Type B pancreatic cell (in vitro differentiated cells): ENCODE measurements around the gene ATF7IP. TPM values are rescaled to one million over a fixed set of nuclear protein-coding genes. Genes with fewer than 3 reads are reported as not detected.
A peak's percentile ranks its signal among the peaks of the same experiment; 100 is the strongest.
"Not testable (repeated sequence)": the region's sequence is repeated elsewhere in the genome, so short reads cannot be mapped to it uniquely, and the experiment has no call there.

ENCODE experiments used
- DNase-seq: peaks from one replicate; pipeline ENCODE4 v3.0.0; 2021; ENCODE audit warnings: mixed read lengths; ENCODE audit not compliant: unreplicated experiment; ENCODE audit errors: extremely low spot score
- H3K27ac Mint-ChIP-seq: 2 replicates; pipeline ENCODE4 v1.8.0; 2021; ENCODE audit warnings: mild to moderate bottlenecking, mixed read lengths
- H3K27me3 Mint-ChIP-seq: 2 replicates; pipeline ENCODE4 v1.8.0; 2021; ENCODE audit warnings: mixed read lengths
- H3K36me3 Mint-ChIP-seq: 2 replicates; pipeline ENCODE4 v1.8.0; 2021; ENCODE audit warnings: mixed read lengths
- H3K4me1 Mint-ChIP-seq: one replicate; pipeline ENCODE4 v1.8.0; 2021; ENCODE audit warnings: mixed read lengths; ENCODE audit not compliant: unreplicated experiment
- H3K4me3 Mint-ChIP-seq: 2 replicates; pipeline ENCODE4 v1.8.0; 2021; ENCODE audit warnings: mild to moderate bottlenecking, mixed read lengths
- H3K9me3 Mint-ChIP-seq: 2 replicates; pipeline ENCODE4 v1.8.0; 2021; ENCODE audit warnings: mixed read lengths
- total RNA-seq: library from RNA; stranded (reverse); gene quantifications from 2 replicates; pipeline ENCODE4 v1.2.1, GENCODE V29; 2021; ENCODE audit warnings: low replicate concordance
- TF ChIP-seq, protein P1 (sequence below): fragments of 200-600 bp; sonication (generic); conservative IDR thresholded peaks from 2 replicates; pipeline ENCODE4 v1.5.0; 2021; ENCODE audit warnings: antibody characterized with exemption, mild to moderate bottlenecking

The ATF7IP gene
- total RNA-seq, 1 donor from 2014 or later, result 102 TPM

DNA sequence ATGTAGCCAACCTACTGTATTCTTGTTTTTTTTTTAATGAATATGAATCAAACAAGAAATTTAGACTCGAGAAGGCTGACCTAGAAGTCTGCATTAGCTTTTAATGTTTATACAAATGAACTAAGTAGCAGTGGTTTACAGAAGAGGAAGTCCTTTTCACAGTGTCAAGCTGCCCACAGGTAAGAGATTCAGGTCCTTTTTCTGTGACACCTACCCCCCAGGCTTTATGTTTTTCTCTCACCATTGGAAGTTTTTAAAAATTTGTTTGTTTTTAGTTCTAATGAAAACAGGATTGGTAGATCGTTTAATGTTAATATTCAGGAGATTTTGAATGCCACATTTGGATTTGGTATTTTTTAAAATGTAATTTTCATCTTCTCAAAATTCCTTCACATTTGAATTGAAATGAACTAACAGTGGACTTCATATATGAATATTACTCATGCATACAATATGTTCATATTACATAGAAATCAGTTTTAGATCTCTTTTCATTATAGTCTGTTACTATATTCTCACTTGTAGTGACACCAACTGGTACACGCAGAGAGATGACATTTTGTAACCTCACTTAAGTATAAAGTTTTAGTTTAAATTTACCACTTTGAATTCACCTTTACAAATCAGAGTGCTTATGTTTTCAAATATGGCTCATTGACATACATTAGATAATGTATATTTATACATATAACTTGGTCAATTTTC, 29.7 kb downstream of the ATF7IP start:
- no peak for DNase-seq
- Mint-ChIP-seq H3K9me3 (peaks cover 11% of the 10 kb centered on the region), H3K36me3 (peaks cover 61% of the 10 kb centered on the region), H3K27ac (no peak overlapping the region), H3K4me3 (no peak overlapping the region), H3K27me3 (no peaks in the 10 kb centered on the region), H3K4me1 (no peaks in the 10 kb centered on the region)
- TF ChIP-seq, protein P1, sequence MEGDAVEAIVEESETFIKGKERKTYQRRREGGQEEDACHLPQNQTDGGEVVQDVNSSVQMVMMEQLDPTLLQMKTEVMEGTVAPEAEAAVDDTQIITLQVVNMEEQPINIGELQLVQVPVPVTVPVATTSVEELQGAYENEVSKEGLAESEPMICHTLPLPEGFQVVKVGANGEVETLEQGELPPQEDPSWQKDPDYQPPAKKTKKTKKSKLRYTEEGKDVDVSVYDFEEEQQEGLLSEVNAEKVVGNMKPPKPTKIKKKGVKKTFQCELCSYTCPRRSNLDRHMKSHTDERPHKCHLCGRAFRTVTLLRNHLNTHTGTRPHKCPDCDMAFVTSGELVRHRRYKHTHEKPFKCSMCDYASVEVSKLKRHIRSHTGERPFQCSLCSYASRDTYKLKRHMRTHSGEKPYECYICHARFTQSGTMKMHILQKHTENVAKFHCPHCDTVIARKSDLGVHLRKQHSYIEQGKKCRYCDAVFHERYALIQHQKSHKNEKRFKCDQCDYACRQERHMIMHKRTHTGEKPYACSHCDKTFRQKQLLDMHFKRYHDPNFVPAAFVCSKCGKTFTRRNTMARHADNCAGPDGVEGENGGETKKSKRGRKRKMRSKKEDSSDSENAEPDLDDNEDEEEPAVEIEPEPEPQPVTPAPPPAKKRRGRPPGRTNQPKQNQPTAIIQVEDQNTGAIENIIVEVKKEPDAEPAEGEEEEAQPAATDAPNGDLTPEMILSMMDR, result no peak

- no peak for DNase-seq
- H3K9me3 Mint-ChIP-seq, result peaks cover 11% of the 10 kb centered on the region
Observed at GRCh38 chr12:14396071-14396470, 30.6 kb downstream of the ATF7IP start.

DNA sequence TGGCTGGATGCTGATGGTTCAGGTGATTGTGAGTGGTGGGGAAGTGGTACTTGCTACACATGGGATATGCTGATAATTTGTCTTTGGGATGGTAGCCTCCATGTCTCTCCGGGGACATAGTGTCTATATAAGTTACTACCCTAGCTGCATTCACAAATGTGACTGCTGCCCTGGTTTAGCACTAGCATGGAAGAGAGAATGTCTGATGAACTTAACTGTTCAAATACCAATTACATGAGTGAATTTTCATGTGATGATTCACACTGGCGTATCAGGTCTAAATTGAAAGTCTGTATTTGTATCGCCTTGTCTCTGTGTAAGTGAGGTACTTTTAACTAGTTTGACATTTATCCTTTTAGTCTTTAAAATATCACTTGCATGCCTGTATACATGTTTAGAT, 34.4 kb downstream of the ATF7IP start:
- TF ChIP-seq, protein P1, result no peak
- H3K9me3 Mint-ChIP-seq, result peaks cover 7% of the 10 kb centered on the region
- DNase-seq, result no peak
- peaks cover 10% of the 10 kb centered on the region for H3K4me1 Mint-ChIP-seq
- H3K27me3 Mint-ChIP-seq, result no peaks in the 10 kb centered on the region
- peak overlapping the region; percentile 4 for H3K27ac Mint-ChIP-seq
- H3K4me3 Mint-ChIP-seq, result no peak overlapping the region
- peaks cover 55% of the 10 kb centered on the region for H3K36me3 Mint-ChIP-seq

More at GRCh38 chr12:14396071-14396470, 30.6 kb downstream of the ATF7IP start:
- Mint-ChIP-seq H3K27ac (no peak overlapping the region), H3K27me3 (no peaks in the 10 kb centered on the region), H3K36me3 (peaks cover 65% of the 10 kb centered on the region), H3K4me1 (no peaks in the 10 kb centered on the region), H3K4me3 (no peak overlapping the region)
- TF ChIP-seq, protein P1, result no peak

GRCh38 chr12:14400599-14400998, 35.1 kb downstream of the ATF7IP start:
- no peak for DNase-seq
- H3K9me3 Mint-ChIP-seq, result peaks cover 7% of the 10 kb centered on the region
- no peaks in the 10 kb centered on the region for H3K27me3 Mint-ChIP-seq
- no peak overlapping the region for H3K27ac Mint-ChIP-seq
- peaks cover 10% of the 10 kb centered on the region for H3K4me1 Mint-ChIP-seq
- TF ChIP-seq, protein P1, result no peak
- no peak overlapping the region for H3K4me3 Mint-ChIP-seq
- peaks cover 54% of the 10 kb centered on the region for H3K36me3 Mint-ChIP-seq

DNA sequence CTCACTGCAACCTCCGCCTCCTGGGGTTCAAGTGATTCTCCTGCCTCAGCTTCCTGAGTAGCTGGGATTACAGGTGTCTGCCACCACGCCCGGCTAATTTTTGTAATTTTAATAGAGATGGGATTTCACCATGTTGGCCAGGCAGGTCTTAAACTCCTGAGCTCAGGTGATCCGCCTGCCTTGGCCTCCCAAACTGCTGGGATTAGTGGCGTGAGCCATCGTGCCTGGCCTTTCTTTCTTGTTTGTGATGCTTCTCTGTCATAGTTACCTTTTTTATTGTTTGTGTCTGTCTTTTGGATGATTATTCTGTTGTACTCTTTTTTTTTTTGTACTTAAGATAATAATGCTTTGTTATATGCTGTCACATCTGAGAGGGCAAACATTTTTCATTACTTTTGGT, 35.8 kb downstream of the ATF7IP start:
- Mint-ChIP-seq H3K4me1 (peaks cover 10% of the 10 kb centered on the region), H3K36me3 (peaks cover 49% of the 10 kb centered on the region)
- not testable (repeated sequence) for H3K27me3 Mint-ChIP-seq, H3K9me3 Mint-ChIP-seq, DNase-seq, H3K4me3 Mint-ChIP-seq, H3K27ac Mint-ChIP-seq

- TF ChIP-seq, protein P1, result no peak
- H3K36me3 Mint-ChIP-seq, result peaks cover 37% of the 10 kb centered on the region
- no peak for DNase-seq
- no peak overlapping the region for H3K27ac Mint-ChIP-seq
- peaks cover 10% of the 10 kb centered on the region for H3K4me1 Mint-ChIP-seq
- no peak overlapping the region for H3K4me3 Mint-ChIP-seq
- no peaks in the 10 kb centered on the region for H3K27me3 Mint-ChIP-seq
- peaks cover 7% of the 10 kb centered on the region for H3K9me3 Mint-ChIP-seq
Observed at GRCh38 chr12:14402697-14403096, 37.2 kb downstream of the ATF7IP start.
